SK-N-MC (cell line): Measurements from ENCODE around the gene GLOD5.

Experiments used
- EZH2 ChIP-seq: fragments of 200-600 bp; sonication (generic); IDR thresholded peaks from one replicate; pipeline ENCODE4 v1.6.1; 2017; ENCODE audit warnings: antibody characterized with exemption
- POLR2AphosphoS5 ChIP-seq: IDR thresholded peaks from 2 replicates; pipeline ENCODE4 v1.6.1; 2012; ENCODE audit warnings: mild to moderate bottlenecking, low read depth, low read length, borderline replicate concordance

DNA sequence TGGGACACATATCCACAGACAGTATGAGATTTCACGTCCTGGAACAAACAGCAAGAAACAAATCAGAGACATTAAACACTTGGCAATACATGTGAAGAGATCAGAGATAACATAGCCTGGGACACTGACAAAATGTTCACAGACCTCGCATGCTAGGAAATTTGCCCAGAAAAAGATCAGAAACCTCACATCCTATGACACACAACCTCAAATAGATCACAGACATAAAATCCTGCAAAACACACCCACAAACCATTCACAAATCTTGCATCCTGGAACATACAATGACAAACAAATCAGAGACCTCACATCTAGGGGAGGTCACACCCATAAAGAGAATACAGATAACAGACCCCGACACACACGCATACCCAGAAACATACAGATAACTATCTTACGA is 47.0 kb upstream of the GLOD5 start:
- TF ChIP-seq POLR2AphosphoS5 (no peak), EZH2 (no peak)
